Measurements from ENCODE around the gene NFAM1.

Gene NFAM1

GRCh38 chr22:42440728-42441127 is 8.5 kb upstream of the NFAM1 start:
- Histone ChIP-seq H3K9ac (ENCODE audit: low read length in 5 of 5) (no peak overlapping the region), H3K4me3 (ENCODE audit: low read depth in 1 of 5, low read length in 5 of 5) (no peak overlapping the region), H3K36me3 (ENCODE audit: control insufficient read depth in 5 of 5, insufficient read depth in 5 of 5, low read length in 5 of 5) (no peaks in the 10 kb centered on the region), H3K27me3 (ENCODE audit: control insufficient read depth in 5 of 5, insufficient read depth in 4 of 5, low read length in 5 of 5) (peaks cover 2 to 18% (median 8%) of the 10 kb centered on the region in 5 donors), H3K27ac (ENCODE audit: low read depth, low read length) (no peak overlapping the region), H3K9me3 (ENCODE audit: control insufficient read depth in 5 of 5, low read length in 5 of 5) (no peaks in the 10 kb centered on the region), H3K4me1 (ENCODE audit: control insufficient read depth in 5 of 5, insufficient read depth in 5 of 5, low read length in 5 of 5) (peaks cover 7 to 56% (median 48%) of the 10 kb centered on the region in 5 donors)

DNA sequence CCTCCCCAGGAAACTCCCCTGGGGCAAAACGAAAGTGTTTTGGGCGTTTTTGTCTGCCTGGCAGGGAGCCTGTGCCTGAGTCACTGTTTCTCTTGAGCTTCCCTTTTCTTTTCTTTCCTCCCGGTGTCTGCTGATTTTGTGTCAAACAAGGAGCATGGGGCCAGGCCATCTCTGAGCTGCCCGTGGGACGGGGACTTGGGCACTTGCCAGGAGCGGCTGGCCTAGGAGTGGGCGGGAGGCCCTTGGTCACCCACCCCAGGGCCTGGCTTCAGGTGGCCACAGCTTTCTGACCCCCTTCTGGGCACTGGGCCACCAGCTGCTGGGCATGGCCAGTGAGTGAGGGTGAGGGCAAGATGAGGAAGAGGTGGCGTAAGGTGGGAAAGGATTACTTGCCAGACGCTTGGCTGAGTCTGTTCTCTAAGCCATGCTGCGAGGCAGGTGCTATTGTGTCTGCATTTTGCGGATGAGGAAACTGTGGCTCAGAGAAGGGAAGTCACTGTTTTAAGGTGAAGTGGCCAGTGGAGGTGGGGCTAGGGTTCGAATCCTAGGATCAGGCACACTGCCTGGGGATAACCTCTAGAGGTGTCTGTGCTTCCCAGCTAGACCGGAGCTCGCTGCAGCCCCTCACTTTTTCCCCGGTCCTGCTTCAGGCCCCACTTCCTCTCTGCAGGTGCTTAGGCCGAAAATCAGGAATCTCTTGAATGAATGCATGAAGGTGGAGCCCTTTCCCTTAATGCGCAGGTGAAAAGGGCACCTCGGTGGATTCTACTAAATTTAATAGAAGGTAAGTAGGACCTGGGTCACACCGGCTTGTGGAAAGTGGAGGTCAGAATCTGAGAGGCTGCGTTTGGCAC is 7.8 kb upstream of the NFAM1 start:
- H3K36me3 ChIP-seq (ENCODE audit: control insufficient read depth in 5 of 5, insufficient read depth in 5 of 5, low read length in 5 of 5), result no peaks in the 10 kb centered on the region
- H3K4me1 ChIP-seq (ENCODE audit: control insufficient read depth in 5 of 5, insufficient read depth in 5 of 5, low read length in 5 of 5), result peaks cover 7 to 58% (median 48%) of the 10 kb centered on the region in 5 donors
- H3K4me3 ChIP-seq (ENCODE audit: low read depth in 1 of 5, low read length in 5 of 5), result peak overlapping the region in 3 of 5 donors; percentile 7 to 18 (median 17)
- no peaks in the 10 kb centered on the region for H3K9me3 ChIP-seq (ENCODE audit: control insufficient read depth in 5 of 5, low read length in 5 of 5)
- H3K27me3 ChIP-seq (ENCODE audit: control insufficient read depth in 5 of 5, insufficient read depth in 4 of 5, low read length in 5 of 5), result peaks cover 2 to 18% (median 8%) of the 10 kb centered on the region in 5 donors
- H3K27ac ChIP-seq (ENCODE audit: low read depth, low read length), result no peak overlapping the region
- H3K9ac ChIP-seq (ENCODE audit: low read length in 5 of 5), result no peak overlapping the region

DNA sequence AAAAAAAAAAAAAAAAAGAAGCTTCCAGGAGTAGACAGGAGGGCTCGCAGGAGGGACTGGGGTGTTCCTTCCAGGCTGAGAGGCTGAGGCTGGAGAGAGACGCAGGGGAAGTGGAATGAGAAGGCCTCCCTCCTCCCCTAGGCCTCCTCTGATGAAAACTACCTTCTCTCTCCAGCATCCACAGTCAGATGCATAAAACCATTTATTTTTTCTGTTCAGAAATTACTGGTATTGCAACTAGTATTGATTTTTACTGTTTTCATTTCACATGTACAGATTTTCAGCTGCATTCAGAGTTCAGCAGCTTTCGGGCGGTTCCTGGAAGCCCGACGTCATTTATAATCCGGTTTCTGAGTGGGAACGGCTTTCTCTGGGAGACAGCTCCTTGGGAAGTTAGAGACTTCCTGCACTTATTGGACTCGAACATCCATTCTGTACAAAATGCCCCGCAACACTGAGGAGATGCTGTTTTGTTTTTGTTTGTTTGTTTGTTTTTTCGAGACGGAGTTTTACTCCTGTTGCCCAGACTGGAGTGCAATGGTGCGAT is 6.9 kb upstream of the NFAM1 start:
- H3K9ac ChIP-seq (ENCODE audit: low read length in 5 of 5), result no peak overlapping the region
- no peaks in the 10 kb centered on the region for H3K36me3 ChIP-seq (ENCODE audit: control insufficient read depth in 5 of 5, insufficient read depth in 5 of 5, low read length in 5 of 5)
- H3K9me3 ChIP-seq (ENCODE audit: control insufficient read depth in 5 of 5, low read length in 5 of 5), result no peaks in the 10 kb centered on the region
- peaks cover 10 to 58% (median 48%) of the 10 kb centered on the region in 5 donors for H3K4me1 ChIP-seq (ENCODE audit: control insufficient read depth in 5 of 5, insufficient read depth in 5 of 5, low read length in 5 of 5)
- peak overlapping the region in 1 of 5 donors; percentile 7 for H3K4me3 ChIP-seq (ENCODE audit: low read depth in 1 of 5, low read length in 5 of 5)
- H3K27ac ChIP-seq (ENCODE audit: low read depth, low read length), result no peak overlapping the region
- peaks cover 2 to 25% (median 12%) of the 10 kb centered on the region in 5 donors for H3K27me3 ChIP-seq (ENCODE audit: control insufficient read depth in 5 of 5, insufficient read depth in 4 of 5, low read length in 5 of 5)

GRCh38 chr22:42438293-42438650 is 6.1 kb upstream of the NFAM1 start:
- Histone ChIP-seq H3K4me1 (ENCODE audit: control insufficient read depth in 5 of 5, insufficient read depth in 5 of 5, low read length in 5 of 5) (peaks cover 4 to 52% (median 43%) of the 10 kb centered on the region in 5 donors), H3K9ac (ENCODE audit: low read length in 5 of 5) (no peak overlapping the region), H3K27ac (ENCODE audit: low read depth, low read length) (no peak overlapping the region), H3K36me3 (ENCODE audit: control insufficient read depth in 5 of 5, insufficient read depth in 5 of 5, low read length in 5 of 5) (no peaks in the 10 kb centered on the region), H3K9me3 (ENCODE audit: control insufficient read depth in 5 of 5, low read length in 5 of 5) (no peaks in the 10 kb centered on the region), H3K27me3 (ENCODE audit: control insufficient read depth in 5 of 5, insufficient read depth in 4 of 5, low read length in 5 of 5) (peaks cover 2 to 33% (median 16%) of the 10 kb centered on the region in 5 donors), H3K4me3 (ENCODE audit: low read depth in 1 of 5, low read length in 5 of 5) (peak overlapping the region in 1 of 5 donors; percentile 51)

DNA sequence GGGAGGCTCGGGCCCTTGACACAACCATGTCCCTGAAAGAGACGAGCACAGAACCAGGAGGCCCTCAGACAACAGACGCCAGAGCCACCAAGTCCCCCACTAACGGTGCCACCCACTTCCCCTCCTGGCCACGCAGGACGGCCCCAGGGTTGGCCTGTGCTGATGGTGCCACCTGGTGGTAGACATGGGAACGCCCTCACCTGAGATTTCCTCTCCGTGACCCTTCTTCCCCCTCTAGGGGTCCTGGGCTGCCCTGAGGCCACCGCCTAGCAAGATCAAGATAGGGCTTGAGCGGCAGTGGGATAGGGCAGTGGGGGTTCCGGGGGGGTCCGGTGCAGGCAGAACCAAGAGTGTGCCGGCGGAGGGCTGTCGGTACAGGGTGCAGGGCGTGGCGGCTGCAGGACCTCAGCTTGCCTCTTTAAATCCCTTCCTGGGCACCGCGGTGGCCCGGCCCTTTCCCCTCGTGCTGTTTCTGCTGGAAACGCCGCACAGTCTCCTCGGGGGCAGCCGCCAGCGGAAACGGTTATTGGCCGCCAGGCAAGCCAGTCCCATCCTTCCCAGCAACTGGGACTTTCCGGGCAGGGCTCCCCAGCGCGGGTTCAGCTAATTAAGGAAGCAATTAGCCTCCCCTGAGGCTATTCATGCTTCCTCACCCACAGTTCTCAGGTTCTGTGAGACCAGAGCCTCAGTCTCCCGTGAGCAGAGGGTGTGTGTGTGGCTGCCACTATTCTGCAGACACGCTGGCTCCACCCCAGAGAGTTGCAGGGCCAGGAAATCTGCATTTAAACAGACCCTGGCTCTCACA is 5.5 kb upstream of the NFAM1 start:
- Histone ChIP-seq H3K27me3 (ENCODE audit: control insufficient read depth in 5 of 5, insufficient read depth in 4 of 5, low read length in 5 of 5) (peaks cover 2 to 38% (median 21%) of the 10 kb centered on the region in 5 donors), H3K4me3 (ENCODE audit: low read depth in 1 of 5, low read length in 5 of 5) (peak overlapping the region in 4 of 5 donors; percentile 51 to 67 (median 58)), H3K9me3 (ENCODE audit: control insufficient read depth in 5 of 5, low read length in 5 of 5) (no peaks in the 10 kb centered on the region), H3K4me1 (ENCODE audit: control insufficient read depth in 5 of 5, insufficient read depth in 5 of 5, low read length in 5 of 5) (peaks cover 3 to 57% (median 40%) of the 10 kb centered on the region in 5 donors), H3K27ac (ENCODE audit: low read depth, low read length) (no peak overlapping the region), H3K9ac (ENCODE audit: low read length in 5 of 5) (peak overlapping the region in 2 of 5 donors; percentile 37 to 59), H3K36me3 (ENCODE audit: control insufficient read depth in 5 of 5, insufficient read depth in 5 of 5, low read length in 5 of 5) (no peaks in the 10 kb centered on the region)

- no peak overlapping the region for H3K27ac ChIP-seq (ENCODE audit: low read depth, low read length)
- H3K9ac ChIP-seq (ENCODE audit: low read length in 5 of 5), result no peak overlapping the region
- H3K9me3 ChIP-seq (ENCODE audit: control insufficient read depth in 5 of 5, low read length in 5 of 5), result no peaks in the 10 kb centered on the region
- H3K4me3 ChIP-seq (ENCODE audit: low read depth in 1 of 5, low read length in 5 of 5), result no peak overlapping the region
- no peaks in the 10 kb centered on the region for H3K36me3 ChIP-seq (ENCODE audit: control insufficient read depth in 5 of 5, insufficient read depth in 5 of 5, low read length in 5 of 5)
- H3K27me3 ChIP-seq (ENCODE audit: control insufficient read depth in 5 of 5, insufficient read depth in 4 of 5, low read length in 5 of 5), result peaks cover 6 to 46% (median 28%) of the 10 kb centered on the region in 5 donors
- H3K4me1 ChIP-seq (ENCODE audit: control insufficient read depth in 5 of 5, insufficient read depth in 5 of 5, low read length in 5 of 5), result peaks cover 3 to 67% (median 51%) of the 10 kb centered on the region in 5 donors
Observed at GRCh38 chr22:42436404-42436803, 4.2 kb upstream of the NFAM1 start.

DNA sequence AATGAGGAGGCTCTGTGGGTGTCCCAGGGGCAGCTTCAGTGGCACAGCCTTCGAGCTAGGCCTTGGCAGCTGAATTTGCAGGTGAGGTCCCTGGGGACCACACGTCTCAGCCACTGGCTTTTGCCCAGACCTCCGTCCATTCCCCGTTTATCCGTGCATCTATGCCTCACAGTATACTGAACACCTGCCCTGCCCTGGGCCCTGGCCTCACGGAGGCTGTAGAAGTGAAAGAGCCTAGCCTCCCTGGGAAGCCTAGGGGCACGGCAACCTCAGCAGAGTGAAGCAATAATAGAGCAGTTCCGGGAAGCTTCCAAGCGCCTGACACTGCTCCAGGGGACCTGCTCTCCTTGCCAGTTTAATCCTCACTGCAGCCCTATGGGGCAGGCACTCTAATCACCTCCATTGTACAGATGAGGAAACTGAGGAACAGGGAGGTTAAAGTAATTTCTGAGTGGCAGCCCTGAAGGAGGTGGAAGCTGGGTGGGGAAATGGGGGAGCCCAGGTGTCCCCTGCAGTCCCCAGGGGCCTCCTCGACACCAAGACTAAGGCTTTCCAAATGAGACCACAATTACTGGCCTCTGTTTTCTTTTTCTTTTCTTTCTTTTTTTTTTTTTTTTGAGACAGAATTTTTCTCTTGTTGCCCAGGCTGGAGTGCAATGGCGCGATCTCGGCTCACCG is 2.7 kb upstream of the NFAM1 start:
- peak overlapping the region in 1 of 5 donors; percentile 40 for H3K4me3 ChIP-seq (ENCODE audit: low read depth in 1 of 5, low read length in 5 of 5)
- no peaks in the 10 kb centered on the region for H3K36me3 ChIP-seq (ENCODE audit: control insufficient read depth in 5 of 5, insufficient read depth in 5 of 5, low read length in 5 of 5)
- no peak overlapping the region for H3K9ac ChIP-seq (ENCODE audit: low read length in 5 of 5)
- peaks cover 5 to 71% (median 52%) of the 10 kb centered on the region in 5 donors for H3K4me1 ChIP-seq (ENCODE audit: control insufficient read depth in 5 of 5, insufficient read depth in 5 of 5, low read length in 5 of 5)
- H3K27me3 ChIP-seq (ENCODE audit: control insufficient read depth in 5 of 5, insufficient read depth in 4 of 5, low read length in 5 of 5), result peaks cover 3 to 43% (median 27%) of the 10 kb centered on the region in 5 donors
- no peak overlapping the region for H3K27ac ChIP-seq (ENCODE audit: low read depth, low read length)
- H3K9me3 ChIP-seq (ENCODE audit: control insufficient read depth in 5 of 5, low read length in 5 of 5), result no peaks in the 10 kb centered on the region

DNA sequence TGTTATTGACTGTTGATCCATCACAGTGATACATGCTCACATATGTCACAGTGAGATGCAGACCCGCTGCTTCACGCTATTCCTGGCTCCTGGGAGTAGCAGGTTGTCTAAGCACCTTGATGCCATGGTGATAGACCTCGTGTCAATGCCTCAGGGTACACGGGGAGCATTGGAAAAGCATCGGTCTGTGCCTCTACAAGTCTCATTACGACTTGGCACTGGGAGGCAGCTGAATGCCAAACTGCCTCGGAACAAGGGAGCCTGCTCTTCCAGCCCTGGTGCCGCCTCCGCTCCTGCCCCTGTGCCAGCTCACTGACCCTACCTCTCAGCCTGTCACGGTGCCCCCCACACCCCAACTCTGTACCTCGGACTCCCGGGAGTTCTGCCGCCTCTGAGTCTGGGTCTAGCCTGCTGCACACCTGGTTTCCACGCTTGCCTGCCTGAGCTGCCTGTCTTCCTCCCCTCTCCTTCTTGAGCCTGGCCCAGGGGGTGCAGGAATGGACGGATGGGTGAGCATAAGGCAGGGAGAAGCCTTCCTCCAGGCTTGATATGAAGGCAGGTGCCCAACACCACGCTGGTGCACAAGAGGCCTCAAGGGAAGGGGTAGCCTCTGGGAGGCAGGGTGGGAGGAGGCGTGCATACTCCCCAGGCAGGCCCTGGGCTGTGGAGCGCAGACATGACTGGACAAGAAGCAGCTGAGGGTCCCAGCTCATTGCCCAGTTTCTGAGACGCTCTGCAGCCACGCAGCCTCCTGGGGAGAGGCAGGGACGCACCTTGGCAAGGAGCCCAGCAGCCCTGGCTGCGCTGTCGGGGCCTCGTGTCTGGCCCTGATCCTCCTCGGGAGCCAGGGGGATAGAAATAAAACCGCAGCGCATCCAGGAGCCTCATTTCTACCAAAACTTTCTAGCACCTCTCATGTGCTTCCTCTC is 1.8 kb upstream of the NFAM1 start:
- Histone ChIP-seq H3K4me1 (ENCODE audit: control insufficient read depth in 5 of 5, insufficient read depth in 5 of 5, low read length in 5 of 5) (peaks cover 5 to 64% (median 43%) of the 10 kb centered on the region in 5 donors), H3K27ac (ENCODE audit: low read depth, low read length) (no peak overlapping the region), H3K36me3 (ENCODE audit: control insufficient read depth in 5 of 5, insufficient read depth in 5 of 5, low read length in 5 of 5) (no peaks in the 10 kb centered on the region), H3K4me3 (ENCODE audit: low read depth in 1 of 5, low read length in 5 of 5) (no peak overlapping the region), H3K27me3 (ENCODE audit: control insufficient read depth in 5 of 5, insufficient read depth in 4 of 5, low read length in 5 of 5) (peaks cover 3 to 48% (median 21%) of the 10 kb centered on the region in 5 donors), H3K9ac (ENCODE audit: low read length in 5 of 5) (no peak overlapping the region), H3K9me3 (ENCODE audit: control insufficient read depth in 5 of 5, low read length in 5 of 5) (no peaks in the 10 kb centered on the region)

- Histone ChIP-seq H3K27ac (ENCODE audit: low read depth, low read length) (no peak overlapping the region), H3K27me3 (ENCODE audit: control insufficient read depth in 5 of 5, insufficient read depth in 4 of 5, low read length in 5 of 5) (peaks cover 3 to 47% (median 24%) of the 10 kb centered on the region in 5 donors), H3K9me3 (ENCODE audit: control insufficient read depth in 5 of 5, low read length in 5 of 5) (no peaks in the 10 kb centered on the region), H3K36me3 (ENCODE audit: control insufficient read depth in 5 of 5, insufficient read depth in 5 of 5, low read length in 5 of 5) (no peaks in the 10 kb centered on the region), H3K4me3 (ENCODE audit: low read depth in 1 of 5, low read length in 5 of 5) (no peak overlapping the region), H3K9ac (ENCODE audit: low read length in 5 of 5) (no peak overlapping the region), H3K4me1 (ENCODE audit: control insufficient read depth in 5 of 5, insufficient read depth in 5 of 5, low read length in 5 of 5) (peaks cover 5 to 58% (median 36%) of the 10 kb centered on the region in 5 donors)
Observed at GRCh38 chr22:42432818-42433217, 615 bp upstream of the NFAM1 start.
